IPS-NIHi11 (cell line): Measurements from ENCODE around the gene POLD1.
"Not testable (repeated sequence)": the region's sequence is repeated elsewhere in the genome, so short reads cannot be mapped to it uniquely, and the experiment has no call there.

Experiments used
- DNase-seq: peaks from one replicate; pipeline ENCODE4 v3.0.0; 2012; ENCODE audit warnings: mixed read lengths, low spot score

The POLD1 gene

DNA sequence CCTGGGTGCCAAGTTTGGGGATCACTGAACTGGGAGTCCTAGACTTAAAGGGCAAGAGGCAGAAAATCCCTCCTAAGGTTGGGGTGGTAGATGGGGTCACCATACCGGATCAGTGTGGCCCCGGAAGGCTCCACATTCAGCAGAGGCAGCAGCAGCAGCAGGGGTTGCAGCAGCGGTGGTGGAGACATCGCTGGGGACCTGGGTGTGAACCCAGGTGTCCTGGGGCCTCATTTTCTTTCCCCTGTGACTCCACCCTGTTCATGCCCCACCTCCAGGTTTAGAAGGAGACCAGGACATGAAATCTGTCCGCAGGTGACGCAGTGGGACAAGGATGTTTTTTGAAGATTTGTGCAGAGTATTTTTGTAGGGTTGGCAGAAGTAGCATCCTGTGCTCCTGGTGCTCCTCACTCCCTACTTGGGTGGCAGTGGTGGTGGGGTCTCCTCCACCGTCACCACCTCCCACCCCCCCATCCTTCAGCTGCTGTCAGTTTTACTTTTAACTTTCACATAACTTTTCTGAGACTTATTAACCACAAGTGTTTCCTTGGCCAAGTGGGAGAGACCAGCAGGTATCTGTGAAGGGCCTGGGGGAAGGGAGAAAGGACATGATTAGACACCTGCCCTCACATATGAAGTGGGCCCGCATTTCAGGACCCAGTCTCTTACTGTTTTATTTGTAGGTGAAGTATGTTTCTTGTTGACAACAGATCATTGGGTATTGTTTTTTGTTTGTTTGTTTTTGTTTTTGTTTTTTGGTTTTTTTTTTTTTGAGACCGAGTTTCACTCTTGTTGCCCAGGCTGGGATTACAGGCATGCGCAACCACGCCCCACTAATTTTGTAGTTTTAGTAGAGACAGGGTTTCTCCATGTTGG is 18.5 kb upstream of the POLD1 start, which contains the start of gene NAPSA:
Gene NAPSA, minus strand, starts transcription at position 206 of the 873 bp plus-strand sequence. Its CDS starts 18 bp downstream, at position 188.
- no peak for DNase-seq

DNA sequence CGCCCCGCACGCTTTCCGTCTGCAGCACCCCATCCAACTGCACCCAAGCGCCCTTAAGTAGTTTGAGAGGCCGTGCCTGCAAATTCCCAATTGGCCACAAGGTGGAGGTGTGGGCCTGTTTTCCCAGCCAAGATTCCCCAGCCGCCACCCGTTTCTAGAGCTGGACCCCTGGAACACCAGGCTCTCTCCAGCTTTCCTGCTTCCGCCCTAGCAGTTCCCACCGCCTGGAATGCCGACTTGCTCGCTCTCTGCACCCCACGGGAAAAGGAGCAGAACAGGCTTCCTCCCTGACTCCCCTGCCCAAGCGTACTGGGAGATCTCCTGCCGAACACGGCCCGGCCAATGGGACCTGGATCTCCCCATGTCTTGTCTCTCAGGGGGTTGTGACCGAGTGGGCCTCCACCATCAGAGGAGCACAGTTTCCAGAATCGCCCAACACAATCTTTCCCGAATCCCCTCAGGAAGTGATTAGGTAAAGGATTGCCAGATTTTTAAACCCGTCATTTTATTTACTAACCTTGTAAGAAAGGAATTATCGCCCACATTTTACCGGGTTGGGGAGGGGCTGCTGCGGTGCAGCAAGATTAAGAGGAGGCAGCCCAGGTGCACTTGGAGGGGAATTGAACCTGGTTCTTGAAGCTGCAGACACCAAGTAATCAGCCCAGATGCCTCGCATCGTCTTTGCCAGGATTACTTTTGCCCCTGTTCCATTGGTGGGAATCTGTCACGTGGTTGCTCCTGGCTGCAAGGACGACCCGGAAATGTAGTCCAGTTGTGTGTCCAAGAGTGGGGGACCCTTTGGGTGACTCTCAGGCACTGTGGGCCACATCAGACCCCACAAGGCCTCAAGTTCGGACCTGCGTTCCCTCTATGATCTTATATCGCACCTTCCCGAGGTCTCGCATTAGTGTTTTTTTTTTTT is 15.2 kb upstream of the POLD1 start:
- DNase-seq: peak; percentile 81

DNA sequence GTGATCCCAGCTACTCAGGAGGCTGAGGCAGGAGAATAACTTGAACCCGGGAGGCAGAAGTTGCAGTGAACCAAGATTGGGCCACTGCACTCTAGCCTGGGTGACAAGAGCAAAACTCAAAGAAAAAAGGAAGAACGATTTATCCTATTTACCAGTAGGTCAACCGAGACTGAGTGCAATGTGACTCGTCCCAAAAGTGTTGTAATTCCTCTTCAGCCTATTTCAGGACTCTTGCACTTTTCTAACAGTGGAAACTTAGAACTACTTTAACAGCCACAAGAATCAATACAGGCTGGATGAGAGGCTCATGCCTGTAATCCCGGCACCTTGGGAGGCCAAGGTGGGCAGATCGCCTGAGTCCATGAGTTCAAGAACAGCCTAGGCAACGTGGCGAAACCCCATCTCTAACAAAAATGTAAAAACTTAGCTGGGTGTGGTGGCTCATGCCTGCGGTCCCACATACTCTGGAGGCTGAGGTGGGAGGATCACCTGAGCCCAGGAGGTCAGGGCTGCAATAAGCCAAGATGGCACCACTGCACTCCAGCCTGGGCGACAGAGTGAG is 12.2 kb upstream of the POLD1 start:
- DNase-seq: no peak

GRCh38 chr19:50376166-50377050 is 7.7 kb upstream of the POLD1 start, which contains the start of gene NR1H2:
TSS of gene NR1H2 (plus strand) at chr19:50376457. CDS start at chr19:50377606, 1,149 bp downstream.
- DNase-seq: peak; percentile 85

GRCh38 chr19:50377051-50377461 is 7.1 kb upstream of the POLD1 start:
- peak; percentile 67 for DNase-seq

- DNase-seq: no peak
Observed at GRCh38 chr19:50377517-50377916, 6.6 kb upstream of the POLD1 start.

GRCh38 chr19:50378169-50378862 is 5.8 kb upstream of the POLD1 start:
- DNase-seq: no peak

- no peak for DNase-seq
Observed at GRCh38 chr19:50378863-50379236, 5.3 kb upstream of the POLD1 start.

DNA sequence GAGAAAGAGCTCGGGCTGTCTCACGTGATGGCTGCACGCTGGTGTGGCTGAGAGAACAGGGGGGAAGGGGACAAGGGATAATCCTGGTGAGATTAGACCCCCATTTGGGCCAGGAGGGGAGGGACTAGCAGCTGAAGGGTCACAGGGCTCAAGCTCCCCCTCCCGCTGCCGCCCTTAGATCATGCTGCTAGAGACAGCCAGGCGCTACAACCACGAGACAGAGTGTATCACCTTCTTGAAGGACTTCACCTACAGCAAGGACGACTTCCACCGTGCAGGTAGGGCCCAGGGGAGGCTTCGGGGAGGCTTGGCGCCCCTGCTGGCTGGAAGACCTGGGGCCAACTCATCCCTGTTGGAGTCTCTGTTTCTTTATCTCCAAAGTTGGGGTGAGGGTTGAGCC is 4.5 kb upstream of the POLD1 start:
- no peak for DNase-seq

DNA sequence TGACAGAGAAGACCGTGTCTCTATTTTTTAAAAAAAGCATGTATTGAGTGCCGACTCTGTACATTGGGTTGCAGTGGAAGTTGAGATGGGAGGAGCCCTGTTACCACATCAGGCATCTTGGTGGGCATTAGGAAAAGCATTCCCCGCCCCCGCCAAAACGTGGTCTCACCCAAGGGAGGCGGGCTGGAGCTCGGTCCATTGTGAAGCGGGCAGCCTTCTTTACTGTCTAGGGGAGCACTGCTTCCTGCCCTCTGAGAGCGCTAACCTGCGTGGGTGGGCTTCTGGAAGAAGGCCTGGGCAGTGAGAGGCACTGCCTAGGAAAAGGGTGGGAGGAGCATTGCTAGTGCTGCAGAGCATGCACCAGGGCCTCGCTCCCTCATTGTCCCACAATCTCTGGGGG is 4.0 kb upstream of the POLD1 start:
- no peak for DNase-seq

GRCh38 chr19:50380751-50381151 is 3.4 kb upstream of the POLD1 start:
- DNase-seq: no peak

DNA sequence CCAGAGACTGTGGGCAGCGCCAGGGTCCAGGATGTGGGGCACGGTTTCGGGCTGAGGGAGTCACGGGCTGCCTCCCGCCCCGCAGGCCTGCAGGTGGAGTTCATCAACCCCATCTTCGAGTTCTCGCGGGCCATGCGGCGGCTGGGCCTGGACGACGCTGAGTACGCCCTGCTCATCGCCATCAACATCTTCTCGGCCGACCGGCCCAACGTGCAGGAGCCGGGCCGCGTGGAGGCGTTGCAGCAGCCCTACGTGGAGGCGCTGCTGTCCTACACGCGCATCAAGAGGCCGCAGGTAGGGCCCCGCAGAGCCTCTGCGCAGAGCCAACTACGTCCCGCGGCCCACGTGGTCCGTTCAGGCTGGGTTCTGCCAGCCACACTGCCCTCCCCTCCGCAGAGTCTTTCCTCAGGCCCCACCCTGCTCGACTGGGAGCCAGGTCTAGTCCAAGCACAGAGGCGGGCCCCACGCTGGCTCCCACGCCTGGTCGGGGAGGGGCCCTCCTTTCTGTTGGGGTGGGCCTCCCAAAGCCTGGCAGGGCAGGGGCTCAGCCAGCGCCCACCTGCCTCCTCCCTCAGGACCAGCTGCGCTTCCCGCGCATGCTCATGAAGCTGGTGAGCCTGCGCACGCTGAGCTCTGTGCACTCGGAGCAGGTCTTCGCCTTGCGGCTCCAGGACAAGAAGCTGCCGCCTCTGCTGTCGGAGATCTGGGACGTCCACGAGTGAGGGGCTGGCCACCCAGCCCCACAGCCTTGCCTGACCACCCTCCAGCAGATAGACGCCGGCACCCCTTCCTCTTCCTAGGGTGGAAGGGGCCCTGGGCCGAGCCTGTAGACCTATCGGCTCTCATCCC is 2.0 kb upstream of the POLD1 start:
- DNase-seq: no peak

DNA sequence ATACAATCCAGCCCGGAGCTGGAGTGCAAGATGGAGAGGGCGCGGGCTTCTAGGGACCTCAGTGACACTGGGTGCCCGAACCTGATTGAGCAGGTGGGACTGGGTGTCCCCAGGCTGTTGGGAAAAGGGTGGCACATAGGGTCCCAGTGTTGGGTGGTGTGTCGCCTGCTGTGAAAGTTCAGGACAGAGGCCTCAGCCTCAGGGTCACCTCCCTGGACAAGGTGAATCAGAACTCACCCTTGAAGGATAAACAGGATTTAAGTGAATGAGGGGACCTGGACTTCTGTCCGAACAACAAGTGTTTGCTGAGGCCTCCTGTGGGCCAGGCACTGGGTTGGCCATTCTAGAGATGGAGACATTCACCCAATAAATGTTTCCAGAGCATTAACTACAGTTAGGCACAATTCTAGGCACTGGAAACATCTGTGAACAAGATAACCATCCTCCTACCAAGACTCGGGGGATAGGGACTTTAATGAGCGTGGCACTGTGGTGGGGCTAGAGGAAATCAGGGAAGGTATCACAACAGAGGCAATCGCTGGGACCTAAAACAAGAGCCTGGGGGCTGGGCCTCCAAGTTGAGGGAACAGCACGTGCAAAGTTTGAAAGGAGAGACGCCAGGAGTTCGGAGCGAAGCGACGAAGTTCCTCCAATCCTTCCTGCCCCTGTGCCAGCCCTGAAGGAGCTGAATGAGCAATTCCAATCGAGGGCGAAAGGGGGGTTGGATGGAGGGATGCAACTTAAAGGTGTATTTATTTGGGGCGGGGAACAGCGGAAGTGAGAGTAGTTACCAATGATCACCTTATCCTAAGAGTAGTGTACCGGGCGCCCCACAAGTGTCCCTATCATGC is 921 bp upstream of the POLD1 start:
- peak; percentile 17 for DNase-seq

- DNase-seq: no peak
Observed at GRCh38 chr19:50384685-50385535, 763 bp downstream of the POLD1 start.

- DNase-seq: no peak
Observed at GRCh38 chr19:50387176-50387867, 3.2 kb downstream of the POLD1 start.

- no peak for DNase-seq
Observed at GRCh38 chr19:50387868-50388245, 3.7 kb downstream of the POLD1 start.

DNA sequence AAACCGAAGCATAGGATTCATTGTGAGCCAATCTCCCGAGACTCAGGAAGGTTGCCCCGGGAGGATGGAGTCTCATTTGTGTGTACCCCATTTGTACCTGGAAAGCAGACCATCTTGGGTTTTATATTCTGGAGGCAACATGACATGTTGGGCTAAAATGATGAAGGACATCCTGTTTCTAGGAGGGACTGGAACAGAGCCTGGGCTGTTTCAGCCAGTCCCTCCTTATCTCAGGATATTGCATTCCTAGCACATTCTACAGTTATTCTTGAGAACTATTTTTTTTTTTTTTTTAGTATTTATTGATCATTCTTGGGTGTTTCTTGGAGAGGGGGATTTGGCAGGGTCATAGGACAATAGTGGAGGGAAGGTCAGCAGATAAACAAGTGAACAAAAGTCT is 6.1 kb downstream of the POLD1 start:
- DNase-seq: not testable (repeated sequence)
